ENCODE measurements around the gene RNF121.

The RNF121 gene

DNA sequence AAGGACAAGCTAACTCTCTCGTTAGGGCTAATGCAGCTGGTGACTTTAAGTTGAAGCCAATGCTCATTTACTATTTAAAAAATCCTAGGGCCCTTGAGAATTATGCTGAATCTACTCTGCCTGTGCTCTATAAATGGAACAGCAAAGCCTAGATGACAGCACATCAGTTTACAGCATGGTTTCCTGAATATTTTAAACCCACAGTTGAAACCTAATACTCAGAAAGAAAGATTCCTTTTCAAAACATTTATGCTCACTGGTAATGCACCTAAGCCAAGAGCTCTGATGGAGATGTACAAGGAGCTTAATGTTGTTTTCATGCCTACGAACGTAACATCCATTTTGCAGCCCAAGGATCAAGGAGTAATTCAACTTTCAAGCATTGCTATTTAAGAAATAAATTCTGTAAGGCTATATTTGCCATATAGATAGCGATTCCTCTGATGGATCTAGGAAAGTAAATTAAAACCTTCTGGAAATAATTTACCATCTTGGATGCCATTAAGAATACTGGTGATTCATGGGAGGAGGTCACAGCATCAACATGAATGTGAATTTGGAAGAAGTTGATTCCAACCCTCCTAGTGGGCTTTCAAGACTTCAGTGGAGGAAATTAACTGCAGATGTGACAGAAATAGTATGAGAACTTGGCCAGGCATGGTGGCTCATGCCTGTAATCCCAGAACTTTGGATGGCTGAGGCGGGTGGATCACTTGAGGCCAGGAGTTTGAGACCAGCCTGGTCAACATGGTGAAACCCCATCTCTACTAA lies 14.9 kb upstream of the RNF121 start:
- no peak for TF ChIP-seq Cebpa-rat (IDR thresholded peaks at IDR 0.05)
- Histone ChIP-seq H3K4me3 (peak overlapping the region; percentile 3; the same call in 1 of the 2 replicates), H3K27me3 (no peaks in the 10 kb centered on the region), H3K4me1 (peaks cover 25% of the 10 kb centered on the region), H4K20me1 (no peaks in the 10 kb centered on the region), H3K4me2 (peak overlapping the region; percentile 56), H3K9me3 (no peaks in the 10 kb centered on the region; the same call in 1 of the 2 replicates), H3K36me3 (peaks cover 74% of the 10 kb centered on the region), H3K9ac (peak overlapping the region; percentile 28; the same call in 1 of the 2 replicates), H3K27ac (peak overlapping the region; percentile 64; the same call in 1 of the 2 replicates)

GRCh38 chr11:71914617-71915189 lies 14.1 kb upstream of the RNF121 start:
- peak overlapping the region; percentile 61; the same call in 1 of the 2 replicates for H3K27ac ChIP-seq
- no peaks in the 10 kb centered on the region; the same call in 1 of the 2 replicates for H3K9me3 ChIP-seq
- peak overlapping the region; percentile 56 for H3K4me2 ChIP-seq
- H3K4me3 ChIP-seq = no peak overlapping the region
- H3K4me1 ChIP-seq = peaks cover 25% of the 10 kb centered on the region
- no peak overlapping the region for H3K9ac ChIP-seq
- TF ChIP-seq Cebpa-rat (IDR thresholded peaks at IDR 0.05) = no peak
- no peaks in the 10 kb centered on the region for H3K27me3 ChIP-seq
- H3K36me3 ChIP-seq = peaks cover 76% of the 10 kb centered on the region
- H4K20me1 ChIP-seq = no peaks in the 10 kb centered on the region

- H3K36me3 ChIP-seq = peaks cover 73% of the 10 kb centered on the region
- H3K27me3 ChIP-seq = no peaks in the 10 kb centered on the region
- H3K9me3 ChIP-seq = no peaks in the 10 kb centered on the region; the same call in 1 of the 2 replicates
- no peaks in the 10 kb centered on the region for H4K20me1 ChIP-seq
- no peak for TF ChIP-seq Cebpa-rat (IDR thresholded peaks at IDR 0.05)
- no peak overlapping the region for H3K27ac ChIP-seq
- H3K4me1 ChIP-seq = peaks cover 36% of the 10 kb centered on the region
- no peak overlapping the region for H3K4me3 ChIP-seq
- no peak overlapping the region for H3K4me2 ChIP-seq
- no peak overlapping the region for H3K9ac ChIP-seq
These were observed 11.2 kb upstream of the RNF121 start for GRCh38 chr11:71917646-71918140.

- H3K4me3 ChIP-seq = peak within 1 kb of the TSS; percentile 91
- H3K9me3 ChIP-seq = no peaks in the 10 kb centered on the region
- TF ChIP-seq Cebpa-rat (IDR thresholded peaks at IDR 0.05) = no peak
- H3K27ac ChIP-seq = peak within 1 kb of the TSS; percentile 98
- no peaks in the 10 kb centered on the region; the same call in 1 of the 2 replicates for H4K20me1 ChIP-seq
- H3K36me3 ChIP-seq = peaks cover 26% of the 10 kb centered on the region
- H3K4me2 ChIP-seq = peak within 1 kb of the TSS; percentile 95
- H3K4me1 ChIP-seq = peaks cover 36% of the 10 kb centered on the region
- no peaks in the 10 kb centered on the region for H3K27me3 ChIP-seq
- H3K9ac ChIP-seq = peak within 1 kb of the TSS; percentile 96
These were observed 768 bp upstream of the RNF121 start, which contains the start of gene XNDC1N for GRCh38 chr11:71927820-71928736. Gene XNDC1N, minus strand, starts transcription at chr11:71928594. Its CDS starts 5,241 bp downstream, at chr11:71923353.

- Histone ChIP-seq H3K4me1 (peaks cover 43% of the 10 kb centered on the region), H3K9ac (peak overlapping the region; percentile 96), H3K27me3 (no peaks in the 10 kb centered on the region), H3K27ac (peak overlapping the region; percentile 98), H3K4me3 (peak overlapping the region; percentile 91), H3K9me3 (no peaks in the 10 kb centered on the region), H3K4me2 (peak overlapping the region; percentile 95), H3K36me3 (peaks cover 16% of the 10 kb centered on the region), H4K20me1 (peaks cover 10% of the 10 kb centered on the region)
- no peak for TF ChIP-seq Cebpa-rat (IDR thresholded peaks at IDR 0.05)
These were observed 645 bp downstream of the RNF121 start for GRCh38 chr11:71929491-71929890.

DNA sequence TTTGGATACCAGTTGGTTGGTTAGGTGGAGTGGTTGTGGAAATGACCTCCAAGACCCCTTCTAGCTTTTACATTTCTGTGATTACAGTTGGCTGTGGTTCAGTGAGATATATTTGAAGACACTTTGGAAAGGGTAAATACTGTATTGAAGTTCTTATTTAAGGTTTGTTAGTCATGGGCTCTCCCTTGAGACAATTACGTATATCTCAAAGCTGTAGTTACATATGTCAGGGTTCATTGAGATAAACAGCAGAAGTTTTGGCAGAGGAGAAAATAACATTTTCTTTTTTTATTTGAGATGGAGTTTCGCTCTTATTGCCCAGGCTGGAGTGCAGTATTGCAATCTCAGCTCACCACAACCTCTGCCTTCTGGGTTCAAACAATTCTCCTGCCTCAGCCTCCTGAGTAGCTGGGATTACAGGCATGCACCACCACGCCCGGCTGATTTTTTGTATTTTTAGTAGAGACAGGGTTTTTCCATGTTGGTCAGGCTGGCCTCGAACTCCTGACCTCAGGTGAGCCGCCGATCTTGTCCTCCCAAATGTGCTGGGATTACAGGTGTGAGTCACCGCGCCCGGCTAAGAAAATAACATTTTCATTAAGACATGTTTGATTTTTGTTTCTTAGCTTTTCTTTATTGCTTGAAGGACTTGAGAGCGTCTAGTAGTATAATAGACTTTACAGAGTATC lies 1.9 kb downstream of the RNF121 start:
- Histone ChIP-seq H3K27ac (no peak overlapping the region), H3K27me3 (no peaks in the 10 kb centered on the region), H3K4me2 (peak overlapping the region; percentile 95), H4K20me1 (peaks cover 18% of the 10 kb centered on the region), H3K36me3 (peaks cover 9% of the 10 kb centered on the region), H3K4me1 (peaks cover 44% of the 10 kb centered on the region), H3K4me3 (no peak overlapping the region), H3K9me3 (no peaks in the 10 kb centered on the region), H3K9ac (no peak overlapping the region)
- no peak for TF ChIP-seq Cebpa-rat (IDR thresholded peaks at IDR 0.05)

- no peak overlapping the region for H3K9ac ChIP-seq
- no peak overlapping the region for H3K4me3 ChIP-seq
- peaks cover 18% of the 10 kb centered on the region for H4K20me1 ChIP-seq
- H3K36me3 ChIP-seq = peaks cover 4% of the 10 kb centered on the region
- peaks cover 44% of the 10 kb centered on the region for H3K4me1 ChIP-seq
- H3K27ac ChIP-seq = no peak overlapping the region
- no peaks in the 10 kb centered on the region for H3K27me3 ChIP-seq
- H3K4me2 ChIP-seq = peak overlapping the region; percentile 95; the same call in 1 of the 2 replicates
- H3K9me3 ChIP-seq = no peaks in the 10 kb centered on the region
- no peak for TF ChIP-seq Cebpa-rat (IDR thresholded peaks at IDR 0.05)
These were observed 2.4 kb downstream of the RNF121 start for GRCh38 chr11:71931245-71931602.

DNA sequence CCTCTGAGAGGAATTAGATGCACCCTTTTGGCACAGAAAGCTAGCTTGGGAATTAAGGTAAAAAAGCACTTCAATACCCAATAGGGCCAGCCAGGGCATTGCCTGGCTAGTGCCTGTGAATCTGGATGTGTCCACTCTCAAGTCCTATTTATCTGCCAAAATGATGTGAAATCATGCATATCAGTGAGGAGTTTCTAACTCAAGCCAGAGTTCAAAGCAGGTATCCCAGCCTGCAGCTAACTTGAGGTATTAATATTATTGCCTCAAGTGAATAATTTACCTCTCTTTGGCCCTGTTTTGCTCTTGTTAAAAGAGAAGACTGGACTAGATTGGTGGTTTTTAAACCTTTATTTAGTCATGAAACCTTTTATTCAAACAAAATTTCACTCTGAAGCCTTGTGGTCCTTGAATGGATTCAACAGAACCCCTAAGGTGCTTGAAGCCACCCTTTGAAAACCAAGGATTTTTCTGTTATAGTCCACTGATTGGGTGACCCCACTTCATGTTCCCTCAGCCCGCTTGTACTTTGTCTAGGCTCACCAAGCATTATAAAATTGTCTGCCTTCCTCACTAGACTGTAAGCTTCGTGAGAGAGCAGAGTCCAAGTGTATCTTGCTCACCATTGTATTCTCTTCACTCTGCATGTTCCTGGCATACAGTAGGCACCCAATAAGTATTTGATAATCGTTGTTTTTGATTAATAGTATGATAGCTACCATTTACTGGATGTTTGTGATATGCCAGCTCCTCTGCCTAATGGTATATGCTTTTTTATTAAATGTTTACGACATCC lies 4.5 kb downstream of the RNF121 start:
- Histone ChIP-seq H3K4me2 (no peak overlapping the region; the same call in 1 of the 2 replicates), H4K20me1 (peaks cover 25% of the 10 kb centered on the region), H3K9ac (no peak overlapping the region), H3K9me3 (no peaks in the 10 kb centered on the region), H3K27me3 (no peaks in the 10 kb centered on the region), H3K27ac (no peak overlapping the region), H3K36me3 (peaks cover 14% of the 10 kb centered on the region; the same call in 1 of the 2 replicates), H3K4me1 (peaks cover 33% of the 10 kb centered on the region), H3K4me3 (no peak overlapping the region)
- no peak for TF ChIP-seq Cebpa-rat (IDR thresholded peaks at IDR 0.05)
